GM23338 (cell line): Measurements from ENCODE around the gene MED27. TPM values are rescaled to one million over a fixed set of nuclear protein-coding genes. Genes with fewer than 3 reads are reported as not detected.

ENCODE experiments used
- ATAC-seq: fragments of 200-7000 bp; cut with Tn5 transposase; 3 replicates; pipeline ENCODE4 v1.9.1; 2020
- DNase-seq: peaks from one replicate; pipeline ENCODE4 v3.0.0-alpha.2; 2015; ENCODE audit warnings: low spot score
- H2AFZ ChIP-seq: fragments of 200-600 bp; sonication (generic); 2 replicates; pipeline ENCODE4 v1.8.0; 2016; ENCODE audit warnings: antibody characterized with exemption, mild to moderate bottlenecking, moderate library complexity
- H3F3A ChIP-seq: fragments of 200-600 bp; sonication (generic); replicated peaks from 2 replicates; pipeline ENCODE4 v1.8.0; 2017; ENCODE audit warnings: antibody characterized with exemption, mixed run types, low read depth
- H3K27ac ChIP-seq: fragments of 200-600 bp; sonication (generic); 2 replicates; pipeline ENCODE4 v1.6.1; 2016; ENCODE audit warnings: low read depth
- H3K27me3 ChIP-seq: fragments of 200-600 bp; sonication (generic); 2 replicates; pipeline ENCODE4 v1.8.0; 2016; ENCODE audit warnings: mild to moderate bottlenecking, mixed run types, moderate library complexity; ENCODE audit not compliant: insufficient read depth
- H3K36me3 ChIP-seq: fragments of 200-600 bp; sonication (generic); 2 replicates; pipeline ENCODE4 v1.8.0; 2016; ENCODE audit warnings: mild to moderate bottlenecking; ENCODE audit not compliant: insufficient read depth
- H3K4me1 ChIP-seq: fragments of 200-600 bp; sonication (generic); 2 replicates; pipeline ENCODE4 v1.8.0; 2016; ENCODE audit warnings: mild to moderate bottlenecking, moderate library complexity; ENCODE audit not compliant: insufficient read depth
- H3K4me2 ChIP-seq: fragments of 200-600 bp; sonication (generic); 2 replicates; pipeline ENCODE4 v1.7.1; 2017; ENCODE audit warnings: mixed run types
- H3K4me3 ChIP-seq: fragments of 200-600 bp; sonication (generic); 2 replicates; pipeline ENCODE4 v1.6.1; 2016; ENCODE audit warnings: mixed run types
- H3K79me2 ChIP-seq: fragments of 200-600 bp; sonication (generic); replicated peaks from 2 replicates; pipeline ENCODE4 v1.8.0; 2017; ENCODE audit warnings: mild to moderate bottlenecking; ENCODE audit not compliant: insufficient read depth
- H3K9me2 ChIP-seq: fragments of 200-600 bp; sonication (generic); 2 replicates; pipeline ENCODE4 v1.8.0; 2017; ENCODE audit not compliant: insufficient read depth
- H4K20me1 ChIP-seq: fragments of 200-600 bp; sonication (generic); replicated peaks from 2 replicates; pipeline ENCODE4 v1.8.0; 2017; ENCODE audit warnings: mild to moderate bottlenecking; ENCODE audit not compliant: insufficient read depth
- H3K27ac Mint-ChIP-seq: 2 replicates; pipeline ENCODE4 v1.8.0; 2020; ENCODE audit warnings: inconsistent platforms, mild to moderate bottlenecking, moderate library complexity, mixed read lengths
- H3K27me3 Mint-ChIP-seq: 3 replicates; pipeline ENCODE4 v1.8.0; 2022; ENCODE audit warnings: low read depth, mild to moderate bottlenecking, moderate library complexity, mixed read lengths, inconsistent platforms; ENCODE audit not compliant: insufficient read depth, poor library complexity
- H3K36me3 Mint-ChIP-seq: 3 replicates; pipeline ENCODE4 v1.8.0; 2021; ENCODE audit warnings: low read depth, mild to moderate bottlenecking, inconsistent platforms, moderate library complexity, mixed read lengths
- H3K4me1 Mint-ChIP-seq: 3 replicates; pipeline ENCODE4 v1.8.0; 2020; ENCODE audit warnings: mild to moderate bottlenecking, inconsistent platforms, mixed read lengths
- H3K4me3 Mint-ChIP-seq: 3 replicates; pipeline ENCODE4 v1.8.0; 2021; ENCODE audit warnings: moderate library complexity, mild to moderate bottlenecking, inconsistent platforms, mixed read lengths
- H3K9me3 Mint-ChIP-seq: 3 replicates; pipeline ENCODE4 v1.8.0; 2020; ENCODE audit warnings: moderate library complexity, mild to moderate bottlenecking, inconsistent platforms, mixed read lengths
- CREB1 ChIP-seq: fragments of 250-450 bp; sonication (Bioruptor Pico); IDR thresholded peaks from 2 replicates; pipeline ENCODE4 v1.5.0; 2020; ENCODE audit warnings: low read depth, mild to moderate bottlenecking, moderate library complexity
- EZH2 ChIP-seq: fragments of 200-600 bp; sonication (generic); IDR thresholded peaks from one replicate; pipeline ENCODE4 v1.8.0; 2017; ENCODE audit warnings: antibody characterized with exemption, mild to moderate bottlenecking, low read depth; ENCODE audit not compliant: unreplicated experiment
- EZH2phosphoT487 ChIP-seq: fragments of 200-600 bp; sonication (generic); IDR thresholded peaks from one replicate; pipeline ENCODE4 v1.8.1; 2018; ENCODE audit warnings: antibody characterized with exemption; ENCODE audit not compliant: unreplicated experiment
- NANOG ChIP-seq: IDR thresholded peaks from 2 replicates; pipeline ENCODE4 v1.6.1; 2016; ENCODE audit warnings: antibody characterized with exemption, borderline replicate concordance
- STAT1 ChIP-seq: IDR thresholded peaks from one replicate; pipeline ENCODE4 v1.6.1; 2016; ENCODE audit warnings: antibody characterized with exemption; ENCODE audit not compliant: unreplicated experiment
- polyA plus RNA-seq: library from polyadenylated mRNA; unstranded; fragments of >200 nt; fragmentation: Nextera tagmentation; extraction: Ambion mirVana; gene quantifications from 2 replicates; pipeline ENCODE4 v1.2.1, GENCODE V29; 2016
- total RNA-seq: library from RNA; depleted of rRNA; stranded (reverse); fragments of >200 nt; shearing (Covaris generic); gene quantifications from 2 replicates; pipeline ENCODE4 v1.2.3, GENCODE V29; 2014
- TF ChIP-seq, protein P1 (sequence below): IDR thresholded peaks from one replicate; pipeline ENCODE4 v1.6.1; 2018; ENCODE audit warnings: antibody characterized with exemption; ENCODE audit not compliant: unreplicated experiment
- TF ChIP-seq, protein P2 (sequence below), 2 experiments: fragments of 200-600 bp in 1 of 2; sonication (generic) in 1 of 2; conservative IDR thresholded peaks; 2 replicates each; pipeline versions ENCODE4 v1.5.1 to v1.6.1; 2016 to 2017; ENCODE audit warnings: antibody characterized with exemption in 2 of 2, low read depth in 2 of 2, mild to moderate bottlenecking in 2 of 2, moderate library complexity in 1 of 2

Gene MED27
- total and polyA plus RNA-seq, 2 experiments from 2014 or later, result 30.6 to 35.0 TPM

DNA sequence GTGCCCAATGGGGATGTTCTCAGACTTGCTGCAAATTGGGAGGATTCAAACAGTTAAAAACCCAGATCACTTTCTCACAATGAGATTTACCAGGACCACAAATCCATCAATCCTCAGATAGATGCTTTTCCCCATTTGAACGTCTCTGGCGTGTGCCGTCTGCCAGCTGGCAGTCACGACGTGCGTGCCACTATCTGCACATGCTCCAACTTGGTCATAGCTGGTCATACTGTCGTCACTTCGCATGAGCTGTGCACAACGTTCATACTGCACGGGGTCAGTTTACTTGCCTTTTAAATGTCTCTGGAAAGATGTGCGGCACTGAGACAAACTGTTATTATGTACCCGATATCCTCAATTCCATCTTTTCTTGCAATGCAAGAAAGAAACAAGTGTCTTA is 221.5 kb downstream of the MED27 start (continued):
- TF ChIP-seq, protein P1, sequence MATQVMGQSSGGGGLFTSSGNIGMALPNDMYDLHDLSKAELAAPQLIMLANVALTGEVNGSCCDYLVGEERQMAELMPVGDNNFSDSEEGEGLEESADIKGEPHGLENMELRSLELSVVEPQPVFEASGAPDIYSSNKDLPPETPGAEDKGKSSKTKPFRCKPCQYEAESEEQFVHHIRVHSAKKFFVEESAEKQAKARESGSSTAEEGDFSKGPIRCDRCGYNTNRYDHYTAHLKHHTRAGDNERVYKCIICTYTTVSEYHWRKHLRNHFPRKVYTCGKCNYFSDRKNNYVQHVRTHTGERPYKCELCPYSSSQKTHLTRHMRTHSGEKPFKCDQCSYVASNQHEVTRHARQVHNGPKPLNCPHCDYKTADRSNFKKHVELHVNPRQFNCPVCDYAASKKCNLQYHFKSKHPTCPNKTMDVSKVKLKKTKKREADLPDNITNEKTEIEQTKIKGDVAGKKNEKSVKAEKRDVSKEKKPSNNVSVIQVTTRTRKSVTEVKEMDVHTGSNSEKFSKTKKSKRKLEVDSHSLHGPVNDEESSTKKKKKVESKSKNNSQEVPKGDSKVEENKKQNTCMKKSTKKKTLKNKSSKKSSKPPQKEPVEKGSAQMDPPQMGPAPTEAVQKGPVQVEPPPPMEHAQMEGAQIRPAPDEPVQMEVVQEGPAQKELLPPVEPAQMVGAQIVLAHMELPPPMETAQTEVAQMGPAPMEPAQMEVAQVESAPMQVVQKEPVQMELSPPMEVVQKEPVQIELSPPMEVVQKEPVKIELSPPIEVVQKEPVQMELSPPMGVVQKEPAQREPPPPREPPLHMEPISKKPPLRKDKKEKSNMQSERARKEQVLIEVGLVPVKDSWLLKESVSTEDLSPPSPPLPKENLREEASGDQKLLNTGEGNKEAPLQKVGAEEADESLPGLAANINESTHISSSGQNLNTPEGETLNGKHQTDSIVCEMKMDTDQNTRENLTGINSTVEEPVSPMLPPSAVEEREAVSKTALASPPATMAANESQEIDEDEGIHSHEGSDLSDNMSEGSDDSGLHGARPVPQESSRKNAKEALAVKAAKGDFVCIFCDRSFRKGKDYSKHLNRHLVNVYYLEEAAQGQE, result no peak
- no peak for TF ChIP-seq EZH2
- TF ChIP-seq, protein P2, sequence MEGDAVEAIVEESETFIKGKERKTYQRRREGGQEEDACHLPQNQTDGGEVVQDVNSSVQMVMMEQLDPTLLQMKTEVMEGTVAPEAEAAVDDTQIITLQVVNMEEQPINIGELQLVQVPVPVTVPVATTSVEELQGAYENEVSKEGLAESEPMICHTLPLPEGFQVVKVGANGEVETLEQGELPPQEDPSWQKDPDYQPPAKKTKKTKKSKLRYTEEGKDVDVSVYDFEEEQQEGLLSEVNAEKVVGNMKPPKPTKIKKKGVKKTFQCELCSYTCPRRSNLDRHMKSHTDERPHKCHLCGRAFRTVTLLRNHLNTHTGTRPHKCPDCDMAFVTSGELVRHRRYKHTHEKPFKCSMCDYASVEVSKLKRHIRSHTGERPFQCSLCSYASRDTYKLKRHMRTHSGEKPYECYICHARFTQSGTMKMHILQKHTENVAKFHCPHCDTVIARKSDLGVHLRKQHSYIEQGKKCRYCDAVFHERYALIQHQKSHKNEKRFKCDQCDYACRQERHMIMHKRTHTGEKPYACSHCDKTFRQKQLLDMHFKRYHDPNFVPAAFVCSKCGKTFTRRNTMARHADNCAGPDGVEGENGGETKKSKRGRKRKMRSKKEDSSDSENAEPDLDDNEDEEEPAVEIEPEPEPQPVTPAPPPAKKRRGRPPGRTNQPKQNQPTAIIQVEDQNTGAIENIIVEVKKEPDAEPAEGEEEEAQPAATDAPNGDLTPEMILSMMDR (conservative IDR thresholded peaks at IDR 0.05; ENCODE audit: low read depth in 2 of 2), result no peak

DNA sequence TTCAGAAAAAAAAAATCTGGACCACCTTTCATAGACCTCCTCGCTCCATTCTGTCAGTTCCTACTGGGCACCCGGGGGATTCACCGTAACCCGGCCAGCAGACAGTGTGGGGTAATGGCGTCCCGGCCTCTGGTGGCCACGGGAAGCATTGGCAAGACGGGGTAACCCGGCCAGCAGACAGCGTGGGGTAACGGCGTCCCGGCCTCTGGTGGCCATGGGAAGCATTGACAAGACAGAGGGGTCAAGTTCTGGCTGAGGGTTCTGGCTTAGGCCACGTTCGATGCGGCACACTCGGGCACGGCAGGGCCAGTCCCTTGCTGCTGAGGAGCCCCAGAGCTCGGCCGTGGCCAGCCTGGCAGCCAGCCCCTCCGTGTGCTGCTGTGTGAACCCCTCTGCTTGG is 223.6 kb downstream of the MED27 start:
- Mint-ChIP-seq H3K4me1 (peaks cover 25% of the 10 kb centered on the region), H3K27ac (no peak overlapping the region), H3K36me3 (peaks cover 3% of the 10 kb centered on the region; the same call in 1 of the 3 replicates), H3K4me3 (no peak overlapping the region), H3K9me3 (no peaks in the 10 kb centered on the region), H3K27me3 (peaks cover 12% of the 10 kb centered on the region)
- Histone ChIP-seq H3K9me2 (no peaks in the 10 kb centered on the region), H3K27ac (no peak overlapping the region), H2AFZ (no peak overlapping the region), H3K79me2 (no peaks in the 10 kb centered on the region), H3K36me3 (no peaks in the 10 kb centered on the region), H3K4me3 (no peak overlapping the region), H4K20me1 (no peaks in the 10 kb centered on the region), H3K27me3 (no peaks in the 10 kb centered on the region), H3K4me1 (peaks cover 10% of the 10 kb centered on the region; the same call in 1 of the 2 replicates), H3K4me2 (no peak overlapping the region), H3F3A (0 out of 2 replicates have a peak, but pooled peaks cover 5% of the 10 kb centered on the region)
- DNase-seq (peak; percentile 91), ATAC-seq (peak; percentile 98)
- TF ChIP-seq EZH2 (no peak), CREB1 (CRISPR knock-in tag) (no peak), EZH2phosphoT487 (no peak), STAT1 (no peak), NANOG (no peak)
- TF ChIP-seq, protein P2 (conservative IDR thresholded peaks at IDR 0.05; ENCODE audit: low read depth in 2 of 2), result peak; percentile 67 to 84
- TF ChIP-seq, protein P1, result no peak
